BJ (cell line): ENCODE data around the gene COL23A1. TPM values are rescaled to one million over a fixed set of nuclear protein-coding genes. Genes with fewer than 3 reads are reported as not detected.

ENCODE experiments used
- CTCF ChIA-PET: fragments of 350-600 bp; formaldehyde crosslinking; extraction: SDS; loops from one replicate; lab custom pipeline; 2021; ENCODE audit warnings: antibody characterized with exemption, inconsistent platforms; lab: Yijun Ruan, JAX
- POLR2A ChIA-PET: fragments of 300-600 bp; sonication (Branson Sonifier 250); formaldehyde crosslinking; extraction: SDS; loops from one replicate; lab custom pipeline; 2021; ENCODE audit warnings: antibody characterized with exemption; lab: Charles Lee
- DNase-seq: peaks from one replicate; pipeline ENCODE4 v3.0.0-alpha.2; 2011; ENCODE audit warnings: low read depth
- H3K27me3 ChIP-seq: 2 replicates; pipeline ENCODE4 v1.6.0; 2011; ENCODE audit warnings: low read length; ENCODE audit not compliant: control insufficient read depth, insufficient read depth
- H3K36me3 ChIP-seq: 2 replicates; pipeline ENCODE4 v1.5.1; 2011; ENCODE audit warnings: low read length; ENCODE audit not compliant: control insufficient read depth, insufficient read depth
- H3K4me3 ChIP-seq: 2 replicates; pipeline ENCODE4 v1.5.1; 2011; ENCODE audit warnings: low read depth, mild to moderate bottlenecking, control low read depth, low read length
- CTCF ChIP-seq: IDR thresholded peaks from 2 replicates; pipeline ENCODE4 v1.5.1; 2011; ENCODE audit warnings: low read depth, mild to moderate bottlenecking, control low read depth, inconsistent platforms, low read length, moderate library complexity; ENCODE audit not compliant: insufficient read depth
- polyA plus RNA-seq: library from polyadenylated mRNA; depleted of rRNA; stranded (reverse); fragments of >200 nt; gene quantifications from 2 replicates; pipeline ENCODE4 v1.2.3, GENCODE V29; 2011

The COL23A1 gene
- polyA plus RNA-seq, 1 experiment: not detected

DNA sequence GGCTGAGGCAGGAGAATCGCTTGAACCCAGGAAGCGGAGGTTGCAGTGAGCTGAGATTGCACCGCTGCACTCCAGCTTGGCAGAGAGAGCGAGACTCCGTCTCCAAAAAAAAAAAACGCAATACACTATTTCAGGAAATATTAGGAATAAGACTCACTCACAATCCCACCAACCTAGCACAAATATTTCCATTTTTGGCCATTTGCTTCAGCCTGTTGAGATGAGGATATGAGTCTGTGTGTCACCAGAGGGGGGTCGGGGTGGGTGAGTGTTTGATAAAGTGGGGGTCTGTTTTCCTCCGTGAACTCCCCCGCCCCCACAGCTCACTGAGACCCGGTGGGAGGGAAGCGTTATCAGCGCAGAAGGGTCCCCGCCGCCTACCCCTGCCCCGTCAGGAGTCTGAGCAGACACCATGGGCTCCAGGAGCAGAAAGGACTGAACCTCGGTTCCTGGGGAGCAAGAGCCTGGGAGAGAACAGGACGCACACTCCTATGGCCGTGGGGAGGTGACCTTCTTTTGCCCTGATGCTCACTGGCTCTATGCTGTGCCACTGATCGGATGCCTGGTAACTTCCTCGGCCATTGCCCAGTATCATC, 203.8 kb downstream of the COL23A1 start:
- no peak for DNase-seq

GRCh38 chr5:178385496-178385890, 204.7 kb downstream of the COL23A1 start:
- Histone ChIP-seq H3K4me3 (no peak overlapping the region), H3K36me3 (no peaks in the 10 kb centered on the region), H3K27me3 (no peaks in the 10 kb centered on the region)
- no peak for DNase-seq
- POLR2A ChIA-PET: no interaction called here
- CTCF ChIA-PET: no interaction called here
- TF ChIP-seq CTCF: no peak

More for the DNA sequence above, 203.8 kb downstream of the COL23A1 start:
- ChIA-PET CTCF (no interaction called here), POLR2A (no interaction called here)
- Histone ChIP-seq H3K36me3 (no peaks in the 10 kb centered on the region), H3K27me3 (no peaks in the 10 kb centered on the region), H3K4me3 (no peak overlapping the region)
- TF ChIP-seq CTCF: no peak

DNA sequence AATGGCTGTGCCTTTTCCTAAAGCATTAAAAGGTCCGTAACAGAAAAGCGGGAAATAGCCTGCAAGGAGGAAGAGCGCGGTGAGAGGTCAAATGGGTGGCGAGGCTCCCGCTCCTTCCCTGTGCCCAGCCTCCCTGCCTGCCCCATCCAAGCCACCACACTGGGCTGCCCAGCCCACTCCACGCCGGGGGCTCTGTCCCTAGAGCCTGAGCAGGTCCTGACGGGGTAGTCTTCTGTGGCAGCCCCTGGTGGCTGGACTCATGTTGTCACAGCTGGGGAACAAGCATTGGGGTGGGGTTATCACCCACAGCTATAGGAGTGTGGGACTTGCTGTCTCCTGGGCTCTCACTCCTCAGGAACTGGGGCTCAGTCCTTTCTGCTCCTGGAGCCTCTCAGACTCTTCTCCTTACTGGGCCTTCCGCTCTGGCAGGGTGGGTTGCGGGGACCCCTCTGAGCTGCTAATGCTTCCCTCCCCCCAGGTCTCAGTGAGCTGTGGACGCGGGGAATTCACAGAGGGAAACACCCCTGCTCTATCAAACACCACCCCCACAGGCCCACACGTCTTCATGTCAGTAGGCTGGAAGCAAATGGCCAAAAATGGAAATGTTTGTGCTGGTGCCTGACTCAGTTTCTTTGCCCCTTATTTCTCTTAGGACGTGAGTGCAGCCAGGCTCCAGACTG, 205.2 kb downstream of the COL23A1 start:
- ChIA-PET POLR2A (no interaction called here), CTCF (no interaction called here)
- no peak for DNase-seq
- Histone ChIP-seq H3K4me3 (no peak overlapping the region), H3K27me3 (no peaks in the 10 kb centered on the region), H3K36me3 (no peaks in the 10 kb centered on the region)
- TF ChIP-seq CTCF: no peak

DNA sequence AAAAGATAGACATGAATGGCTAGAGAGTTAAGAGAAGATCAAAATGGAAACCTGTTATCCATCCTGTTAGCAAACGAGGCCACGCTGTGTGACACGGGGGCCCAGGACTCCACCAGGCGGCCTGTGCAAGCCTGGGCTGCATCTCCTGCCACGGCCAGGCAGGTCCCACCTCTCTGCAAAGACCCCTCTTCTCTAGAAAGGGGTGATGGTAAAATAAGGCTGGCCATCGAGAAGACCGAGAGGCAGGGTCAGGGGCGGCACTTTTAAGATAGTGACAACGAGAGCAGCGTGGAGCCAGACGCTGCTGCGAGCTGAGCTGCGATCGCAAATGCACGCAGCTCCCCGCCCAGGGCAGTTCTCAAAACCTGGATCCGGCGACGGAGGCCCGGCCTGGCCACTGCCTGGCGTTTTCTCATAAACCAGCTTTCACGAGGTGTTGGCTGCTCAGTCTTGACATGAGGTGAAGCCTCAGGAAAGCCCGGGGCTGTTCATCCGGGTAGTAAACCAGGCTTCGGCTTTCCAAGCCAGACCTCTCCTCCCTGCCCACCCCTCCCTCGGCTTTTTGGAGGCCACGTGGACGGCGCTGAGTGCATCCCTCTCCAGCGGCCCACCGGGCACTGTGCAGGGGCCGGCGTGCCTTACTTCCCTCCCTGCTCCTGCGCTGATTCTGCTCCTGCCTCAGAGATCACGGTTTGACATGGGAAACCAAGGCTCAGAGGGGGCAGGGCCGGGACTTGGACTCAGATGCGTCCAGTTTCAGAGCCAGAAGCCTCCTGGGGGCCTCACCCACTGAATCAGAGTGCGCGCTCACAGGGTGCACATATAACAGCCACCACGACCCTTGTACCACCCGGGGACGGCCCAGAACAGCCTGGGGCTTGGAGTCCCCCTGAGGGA, 206.0 kb downstream of the COL23A1 start:
- CTCF ChIA-PET: no interaction called here
- POLR2A ChIA-PET: no interaction called here
- DNase-seq: no peak
- Histone ChIP-seq H3K27me3 (no peaks in the 10 kb centered on the region), H3K36me3 (no peaks in the 10 kb centered on the region), H3K4me3 (no peak overlapping the region)
- TF ChIP-seq CTCF: no peak

DNA sequence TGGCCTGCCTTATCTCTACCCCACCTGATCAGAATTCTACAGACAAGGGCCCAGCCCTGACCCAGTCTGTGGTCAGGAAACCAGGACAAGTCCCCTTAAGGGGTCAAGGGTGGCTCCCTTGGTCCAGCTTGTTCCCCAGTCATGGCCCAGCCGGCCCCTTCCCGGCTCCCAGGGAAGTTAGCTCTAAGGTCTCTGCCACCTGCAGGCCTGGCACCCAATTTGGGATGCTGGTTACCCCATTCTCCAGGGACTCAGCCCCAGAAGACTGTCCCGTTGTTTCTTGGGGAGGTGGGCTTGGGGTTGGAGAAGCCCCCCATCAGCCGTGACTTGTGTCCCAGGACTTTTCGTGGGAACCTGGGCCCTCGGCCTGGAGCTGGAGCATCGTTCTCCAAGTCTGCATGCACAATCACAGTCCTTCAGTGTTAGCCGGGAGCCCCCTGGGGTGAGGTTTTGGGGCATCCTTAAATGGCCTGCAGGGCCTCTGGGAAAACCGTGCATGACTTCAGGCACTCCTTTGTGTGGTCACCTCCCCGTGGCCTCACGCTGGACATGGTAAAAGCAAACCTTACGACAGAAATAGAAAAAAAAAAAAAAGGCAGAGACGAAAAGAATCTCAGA, 206.8 kb downstream of the COL23A1 start:
- H3K36me3 ChIP-seq: no peaks in the 10 kb centered on the region
- H3K27me3 ChIP-seq: no peaks in the 10 kb centered on the region
- H3K4me3 ChIP-seq: no peak overlapping the region
- ChIA-PET CTCF (no interaction called here), POLR2A (no interaction called here)
- DNase-seq: no peak
- TF ChIP-seq CTCF: no peak
